ENCODE measurements around the gene MORC4.

MORC4 gene

GRCh38 chrX:106954041-106954440 is 46.0 kb downstream of the MORC4 start:
- no peak overlapping the region for H3K27ac ChIP-seq (ENCODE audit: low read length)
- no peaks in the 10 kb centered on the region for H3K9me3 ChIP-seq (ENCODE audit: control insufficient read depth, insufficient read depth, low read length)
- H3K4me3 ChIP-seq (ENCODE audit: low read length) = no peak overlapping the region
- no peak for DNase-seq (ENCODE audit: low read depth, low spot score)
- no peaks in the 10 kb centered on the region for H3K4me1 ChIP-seq (ENCODE audit: control insufficient read depth, insufficient read depth, low read length)
- H3K36me3 ChIP-seq (ENCODE audit: control insufficient read depth, insufficient read depth, low read length) = no peaks in the 10 kb centered on the region
- WGBS (ENCODE audit: insufficient coverage, insufficient read length) = no CpG with 5 or more reads among the region's 4 CpGs
- no peaks in the 10 kb centered on the region for H3K27me3 ChIP-seq (ENCODE audit: control insufficient read depth, insufficient read depth, low read length)

- WGBS (ENCODE audit: insufficient coverage, insufficient read length) = no CpG with 5 or more reads among the region's 1 CpG
- Histone ChIP-seq H3K36me3 (ENCODE audit: control insufficient read depth, insufficient read depth, low read length) (no peaks in the 10 kb centered on the region), H3K27me3 (ENCODE audit: control insufficient read depth, insufficient read depth, low read length) (no peaks in the 10 kb centered on the region), H3K27ac (ENCODE audit: low read length) (no peak overlapping the region), H3K4me1 (ENCODE audit: control insufficient read depth, insufficient read depth, low read length) (no peaks in the 10 kb centered on the region), H3K9me3 (ENCODE audit: control insufficient read depth, insufficient read depth, low read length) (no peaks in the 10 kb centered on the region), H3K4me3 (ENCODE audit: low read length) (no peak overlapping the region)
- no peak for DNase-seq (ENCODE audit: low read depth, low spot score)
These were observed 47.0 kb downstream of the MORC4 start for GRCh38 chrX:106952988-106953387.

GRCh38 chrX:106952538-106952937 is 47.5 kb downstream of the MORC4 start:
- no peaks in the 10 kb centered on the region for H3K36me3 ChIP-seq (ENCODE audit: control insufficient read depth, insufficient read depth, low read length)
- no CpG with 5 or more reads among the region's 2 CpGs for WGBS (ENCODE audit: insufficient coverage, insufficient read length)
- no peaks in the 10 kb centered on the region for H3K4me1 ChIP-seq (ENCODE audit: control insufficient read depth, insufficient read depth, low read length)
- no peak overlapping the region for H3K4me3 ChIP-seq (ENCODE audit: low read length)
- H3K9me3 ChIP-seq (ENCODE audit: control insufficient read depth, insufficient read depth, low read length) = no peaks in the 10 kb centered on the region
- no peak for DNase-seq (ENCODE audit: low read depth, low spot score)
- H3K27me3 ChIP-seq (ENCODE audit: control insufficient read depth, insufficient read depth, low read length) = no peaks in the 10 kb centered on the region
- no peak overlapping the region for H3K27ac ChIP-seq (ENCODE audit: low read length)

- Histone ChIP-seq H3K4me3 (ENCODE audit: low read length) (no peak overlapping the region), H3K4me1 (ENCODE audit: control insufficient read depth, insufficient read depth, low read length) (no peaks in the 10 kb centered on the region), H3K27me3 (ENCODE audit: control insufficient read depth, insufficient read depth, low read length) (no peaks in the 10 kb centered on the region), H3K27ac (ENCODE audit: low read length) (no peak overlapping the region), H3K36me3 (ENCODE audit: control insufficient read depth, insufficient read depth, low read length) (no peaks in the 10 kb centered on the region), H3K9me3 (ENCODE audit: control insufficient read depth, insufficient read depth, low read length) (no peaks in the 10 kb centered on the region)
- no peak for DNase-seq (ENCODE audit: low read depth, low spot score)
- WGBS (ENCODE audit: insufficient coverage, insufficient read length) = no CpG with 5 or more reads among the region's 3 CpGs
These were observed 47.9 kb downstream of the MORC4 start for GRCh38 chrX:106952089-106952488.

- Histone ChIP-seq H3K4me3 (ENCODE audit: low read length) (no peak overlapping the region), H3K36me3 (ENCODE audit: control insufficient read depth, insufficient read depth, low read length) (no peaks in the 10 kb centered on the region), H3K27me3 (ENCODE audit: control insufficient read depth, insufficient read depth, low read length) (no peaks in the 10 kb centered on the region), H3K4me1 (ENCODE audit: control insufficient read depth, insufficient read depth, low read length) (no peaks in the 10 kb centered on the region), H3K9me3 (ENCODE audit: control insufficient read depth, insufficient read depth, low read length) (no peaks in the 10 kb centered on the region), H3K27ac (ENCODE audit: low read length) (no peak overlapping the region)
- 100% methylated on average over 1 of the region's 6 CpGs for WGBS (ENCODE audit: insufficient coverage, insufficient read length)
- no peak for DNase-seq (ENCODE audit: low read depth, low spot score)
These were observed 48.8 kb downstream of the MORC4 start for GRCh38 chrX:106951230-106951629.

GRCh38 chrX:106950381-106950780 is 49.6 kb downstream of the MORC4 start:
- Histone ChIP-seq H3K9me3 (ENCODE audit: control insufficient read depth, insufficient read depth, low read length) (no peaks in the 10 kb centered on the region), H3K36me3 (ENCODE audit: control insufficient read depth, insufficient read depth, low read length) (no peaks in the 10 kb centered on the region), H3K27ac (ENCODE audit: low read length) (no peak overlapping the region), H3K4me1 (ENCODE audit: control insufficient read depth, insufficient read depth, low read length) (no peaks in the 10 kb centered on the region), H3K27me3 (ENCODE audit: control insufficient read depth, insufficient read depth, low read length) (no peaks in the 10 kb centered on the region), H3K4me3 (ENCODE audit: low read length) (no peak overlapping the region)
- DNase-seq (ENCODE audit: low read depth, low spot score) = no peak
- no CpG with 5 or more reads among the region's 2 CpGs for whole genome bisulfite sequencing (ENCODE audit: insufficient coverage, insufficient read length)

GRCh38 chrX:106949366-106949765 is 50.6 kb downstream of the MORC4 start:
- no CpG with 5 or more reads among the region's 1 CpG for WGBS (ENCODE audit: insufficient coverage, insufficient read length)
- no peak overlapping the region for H3K4me3 ChIP-seq (ENCODE audit: low read length)
- H3K4me1 ChIP-seq (ENCODE audit: control insufficient read depth, insufficient read depth, low read length) = no peaks in the 10 kb centered on the region
- H3K36me3 ChIP-seq (ENCODE audit: control insufficient read depth, insufficient read depth, low read length) = no peaks in the 10 kb centered on the region
- H3K9me3 ChIP-seq (ENCODE audit: control insufficient read depth, insufficient read depth, low read length) = no peaks in the 10 kb centered on the region
- DNase-seq (ENCODE audit: low read depth, low spot score) = no peak
- H3K27me3 ChIP-seq (ENCODE audit: control insufficient read depth, insufficient read depth, low read length) = no peaks in the 10 kb centered on the region
- H3K27ac ChIP-seq (ENCODE audit: low read length) = no peak overlapping the region

GRCh38 chrX:106948641-106949040 is 51.4 kb downstream of the MORC4 start:
- Histone ChIP-seq H3K4me1 (ENCODE audit: control insufficient read depth, insufficient read depth, low read length) (no peaks in the 10 kb centered on the region), H3K4me3 (ENCODE audit: low read length) (no peak overlapping the region), H3K36me3 (ENCODE audit: control insufficient read depth, insufficient read depth, low read length) (no peaks in the 10 kb centered on the region), H3K27me3 (ENCODE audit: control insufficient read depth, insufficient read depth, low read length) (no peaks in the 10 kb centered on the region), H3K27ac (ENCODE audit: low read length) (no peak overlapping the region), H3K9me3 (ENCODE audit: control insufficient read depth, insufficient read depth, low read length) (no peaks in the 10 kb centered on the region)
- DNase-seq (ENCODE audit: low read depth, low spot score) = no peak
- no CpG with 5 or more reads among the region's 3 CpGs for WGBS (ENCODE audit: insufficient coverage, insufficient read length)

- DNase-seq (ENCODE audit: low read depth, low spot score) = no peak
- Histone ChIP-seq H3K9me3 (ENCODE audit: control insufficient read depth, insufficient read depth, low read length) (no peaks in the 10 kb centered on the region), H3K27me3 (ENCODE audit: control insufficient read depth, insufficient read depth, low read length) (no peaks in the 10 kb centered on the region), H3K4me1 (ENCODE audit: control insufficient read depth, insufficient read depth, low read length) (no peaks in the 10 kb centered on the region), H3K4me3 (ENCODE audit: low read length) (no peak overlapping the region), H3K27ac (ENCODE audit: low read length) (no peak overlapping the region), H3K36me3 (ENCODE audit: control insufficient read depth, insufficient read depth, low read length) (no peaks in the 10 kb centered on the region)
- WGBS (ENCODE audit: insufficient coverage, insufficient read length) = no CpG with 5 or more reads among the region's 3 CpGs
These were observed 53.5 kb downstream of the MORC4 start for GRCh38 chrX:106946464-106946863.

- Histone ChIP-seq H3K27me3 (ENCODE audit: control insufficient read depth, insufficient read depth, low read length) (no peaks in the 10 kb centered on the region), H3K4me3 (ENCODE audit: low read length) (no peak overlapping the region), H3K9me3 (ENCODE audit: control insufficient read depth, insufficient read depth, low read length) (no peaks in the 10 kb centered on the region), H3K4me1 (ENCODE audit: control insufficient read depth, insufficient read depth, low read length) (no peaks in the 10 kb centered on the region), H3K27ac (ENCODE audit: low read length) (no peak overlapping the region), H3K36me3 (ENCODE audit: control insufficient read depth, insufficient read depth, low read length) (no peaks in the 10 kb centered on the region)
- WGBS (ENCODE audit: insufficient coverage, insufficient read length) = no CpG with 5 or more reads among the region's 1 CpG
- no peak for DNase-seq (ENCODE audit: low read depth, low spot score)
These were observed 59.9 kb downstream of the MORC4 start for GRCh38 chrX:106940068-106940467.

- no peaks in the 10 kb centered on the region for H3K4me1 ChIP-seq (ENCODE audit: control insufficient read depth, insufficient read depth, low read length)
- H3K27ac ChIP-seq (ENCODE audit: low read length) = no peak overlapping the region
- DNase-seq (ENCODE audit: low read depth, low spot score) = no peak
- H3K4me3 ChIP-seq (ENCODE audit: low read length) = no peak overlapping the region
- H3K36me3 ChIP-seq (ENCODE audit: control insufficient read depth, insufficient read depth, low read length) = no peaks in the 10 kb centered on the region
- no CpG with 5 or more reads among the region's 3 CpGs for WGBS (ENCODE audit: insufficient coverage, insufficient read length)
- H3K9me3 ChIP-seq (ENCODE audit: control insufficient read depth, insufficient read depth, low read length) = no peaks in the 10 kb centered on the region
- no peaks in the 10 kb centered on the region for H3K27me3 ChIP-seq (ENCODE audit: control insufficient read depth, insufficient read depth, low read length)
These were observed 60.4 kb downstream of the MORC4 start for GRCh38 chrX:106939566-106939965.
